ENCODE data around the gene TBCCD1. TPM values are rescaled to one million over a fixed set of nuclear protein-coding genes. Genes with fewer than 3 reads are reported as not detected.

The TBCCD1 gene
- total RNA-seq, 1 donor from 2014 or later, result 8.7 TPM

DNA sequence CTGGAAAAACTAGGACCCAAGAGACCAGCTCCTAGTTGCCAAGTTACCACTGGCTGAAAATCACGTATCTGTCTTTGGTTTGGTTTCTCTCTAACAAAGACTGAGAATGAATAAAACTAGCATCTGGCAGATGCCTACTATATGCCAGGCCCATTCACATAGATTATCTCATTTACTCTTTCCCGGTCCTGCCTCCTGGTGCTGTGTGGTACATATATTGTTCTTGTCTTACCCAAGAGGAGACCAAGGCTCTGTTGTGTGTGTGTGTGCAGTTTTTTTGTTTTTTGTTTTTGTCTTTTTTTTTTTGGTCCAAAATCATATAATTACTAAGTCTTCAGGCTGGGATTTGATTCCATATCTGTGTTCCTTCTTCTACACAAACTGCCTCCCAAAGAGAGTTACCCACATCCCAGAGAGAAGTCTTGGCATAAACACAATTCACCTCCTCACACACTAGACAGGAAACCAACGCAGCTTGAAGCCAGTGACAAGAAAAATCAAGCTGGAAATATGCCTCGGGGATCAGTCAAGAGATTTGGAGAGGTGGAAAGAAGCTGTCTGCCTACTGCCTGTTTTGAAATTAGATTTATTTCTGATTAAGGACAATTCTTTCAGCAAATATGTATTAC lies 46.6 kb upstream of the TBCCD1 start:
- Mint-ChIP-seq H3K36me3 (ENCODE audit: low read depth, unreplicated experiment) (no peaks in the 10 kb centered on the region), H3K27me3 (ENCODE audit: low read depth, unreplicated experiment) (peaks cover 41% of the 10 kb centered on the region), H3K4me1 (ENCODE audit: low read depth, unreplicated experiment) (peaks cover 4% of the 10 kb centered on the region), H3K9me3 (ENCODE audit: unreplicated experiment) (no peaks in the 10 kb centered on the region), H3K4me3 (ENCODE audit: unreplicated experiment) (no peak overlapping the region), H3K27ac (ENCODE audit: unreplicated experiment) (no peak overlapping the region)
- Histone ChIP-seq H4K20me1 (ENCODE audit: insufficient read depth, low read length) (no peaks in the 10 kb centered on the region), H3K9ac (ENCODE audit: low read length) (no peak overlapping the region), H2AFZ (ENCODE audit: low read depth, low read length) (no peak overlapping the region), H3K4me3 (ENCODE audit: insufficient read depth, low read depth, low read length) (no peak overlapping the region), H3K4me1 (ENCODE audit: insufficient read depth, low read length) (peaks cover 5% of the 10 kb centered on the region), H3K4me2 (ENCODE audit: low read length) (no peak overlapping the region), H3K27ac (ENCODE audit: low read depth, low read length) (no peak overlapping the region), H3K36me3 (ENCODE audit: insufficient read depth, low read length) (no peaks in the 10 kb centered on the region), H3K9me3 (ENCODE audit: insufficient read depth, low read depth, low read length) (no peaks in the 10 kb centered on the region), H3K27me3 (ENCODE audit: insufficient read depth, low read length) (peaks cover 11% of the 10 kb centered on the region), H3K79me2 (ENCODE audit: insufficient read depth, low read length) (no peaks in the 10 kb centered on the region)
- no peak for DNase-seq (ENCODE audit: low read depth)
- FAIRE-seq, result no peak
- TF ChIP-seq, protein P1, sequence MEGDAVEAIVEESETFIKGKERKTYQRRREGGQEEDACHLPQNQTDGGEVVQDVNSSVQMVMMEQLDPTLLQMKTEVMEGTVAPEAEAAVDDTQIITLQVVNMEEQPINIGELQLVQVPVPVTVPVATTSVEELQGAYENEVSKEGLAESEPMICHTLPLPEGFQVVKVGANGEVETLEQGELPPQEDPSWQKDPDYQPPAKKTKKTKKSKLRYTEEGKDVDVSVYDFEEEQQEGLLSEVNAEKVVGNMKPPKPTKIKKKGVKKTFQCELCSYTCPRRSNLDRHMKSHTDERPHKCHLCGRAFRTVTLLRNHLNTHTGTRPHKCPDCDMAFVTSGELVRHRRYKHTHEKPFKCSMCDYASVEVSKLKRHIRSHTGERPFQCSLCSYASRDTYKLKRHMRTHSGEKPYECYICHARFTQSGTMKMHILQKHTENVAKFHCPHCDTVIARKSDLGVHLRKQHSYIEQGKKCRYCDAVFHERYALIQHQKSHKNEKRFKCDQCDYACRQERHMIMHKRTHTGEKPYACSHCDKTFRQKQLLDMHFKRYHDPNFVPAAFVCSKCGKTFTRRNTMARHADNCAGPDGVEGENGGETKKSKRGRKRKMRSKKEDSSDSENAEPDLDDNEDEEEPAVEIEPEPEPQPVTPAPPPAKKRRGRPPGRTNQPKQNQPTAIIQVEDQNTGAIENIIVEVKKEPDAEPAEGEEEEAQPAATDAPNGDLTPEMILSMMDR (IDR thresholded peaks at IDR 0.05; ENCODE audit: insufficient read depth, low read depth, low read length), result no peak
- no peak for TF ChIP-seq EZH2 (IDR thresholded peaks at IDR 0.05; ENCODE audit: insufficient read depth, low read length)

DNA sequence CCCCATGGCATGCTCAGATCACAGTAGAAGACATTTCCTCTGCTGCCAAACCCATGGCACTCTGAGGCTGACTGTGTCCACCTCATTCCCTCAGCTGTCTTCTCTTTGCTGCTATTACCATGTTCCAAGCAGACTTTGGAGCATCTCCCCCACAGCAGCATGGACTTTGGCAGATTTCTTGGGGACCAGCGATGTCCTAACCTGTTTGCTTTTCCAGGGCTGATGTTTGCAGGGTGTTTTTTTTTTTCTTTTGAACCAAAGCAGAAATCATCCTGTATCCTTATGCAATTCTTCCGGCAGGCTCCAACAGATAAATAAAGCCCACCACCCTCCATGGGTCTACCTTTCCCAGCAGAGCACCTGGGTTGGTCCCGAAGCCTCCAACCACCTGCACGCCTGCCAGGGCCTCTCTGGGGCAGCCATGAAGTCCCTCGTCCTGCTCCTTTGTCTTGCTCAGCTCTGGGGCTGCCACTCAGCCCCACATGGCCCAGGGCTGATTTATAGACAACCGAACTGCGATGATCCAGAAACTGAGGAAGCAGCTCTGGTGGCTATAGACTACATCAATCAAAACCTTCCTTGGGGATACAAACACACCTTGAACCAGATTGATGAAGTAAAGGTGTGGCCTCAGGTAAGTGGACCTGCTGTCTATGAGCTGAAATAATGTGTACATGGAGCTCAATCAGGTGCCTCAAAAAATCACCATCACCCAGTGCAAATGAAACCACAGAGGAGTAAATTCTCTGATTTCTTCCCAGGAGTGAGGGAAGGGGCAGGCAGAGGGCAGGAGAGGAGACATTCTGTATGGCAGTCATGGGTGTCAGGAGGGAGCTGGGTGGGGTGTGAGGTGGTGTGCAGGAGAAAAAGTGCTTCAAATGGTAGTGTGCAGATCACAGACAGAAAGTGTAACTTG lies 45.8 kb upstream of the TBCCD1 start, which contains the start of gene AHSG:
Gene AHSG, plus strand, starts transcription at position 340 of the 916 bp plus-strand sequence. Its CDS starts 82 bp downstream, at position 422.
- Histone ChIP-seq H4K20me1 (ENCODE audit: insufficient read depth, low read length) (no peaks in the 10 kb centered on the region), H3K4me3 (ENCODE audit: insufficient read depth, low read depth, low read length) (no peak within 1 kb of the TSS), H3K79me2 (ENCODE audit: insufficient read depth, low read length) (no peaks in the 10 kb centered on the region), H3K4me2 (ENCODE audit: low read length) (no peak within 1 kb of the TSS), H3K27ac (ENCODE audit: low read depth, low read length) (no peak within 1 kb of the TSS), H2AFZ (ENCODE audit: low read depth, low read length) (no peak within 1 kb of the TSS), H3K4me1 (ENCODE audit: insufficient read depth, low read length) (peaks cover 5% of the 10 kb centered on the region), H3K27me3 (ENCODE audit: insufficient read depth, low read length) (peaks cover 11% of the 10 kb centered on the region), H3K9ac (ENCODE audit: low read length) (no peak within 1 kb of the TSS), H3K36me3 (ENCODE audit: insufficient read depth, low read length) (no peaks in the 10 kb centered on the region), H3K9me3 (ENCODE audit: insufficient read depth, low read depth, low read length) (no peaks in the 10 kb centered on the region)
- H3K4me3 Mint-ChIP-seq (ENCODE audit: unreplicated experiment), result no peak within 1 kb of the TSS
- H3K27ac Mint-ChIP-seq (ENCODE audit: unreplicated experiment), result no peak within 1 kb of the TSS
- no peaks in the 10 kb centered on the region for H3K9me3 Mint-ChIP-seq (ENCODE audit: unreplicated experiment)
- FAIRE-seq (no peak), DNase-seq (ENCODE audit: low read depth) (no peak)
- H3K4me1 Mint-ChIP-seq (ENCODE audit: low read depth, unreplicated experiment), result peaks cover 4% of the 10 kb centered on the region
- peaks cover 35% of the 10 kb centered on the region for H3K27me3 Mint-ChIP-seq (ENCODE audit: low read depth, unreplicated experiment)
- TF ChIP-seq, protein P1 (IDR thresholded peaks at IDR 0.05; ENCODE audit: insufficient read depth, low read depth, low read length), result no peak
- no peak for TF ChIP-seq EZH2 (IDR thresholded peaks at IDR 0.05; ENCODE audit: insufficient read depth, low read length)
- H3K36me3 Mint-ChIP-seq (ENCODE audit: low read depth, unreplicated experiment), result no peaks in the 10 kb centered on the region
